Osteoblast (primary cell): ENCODE measurements around the gene SLC7A8. TPM values are rescaled to one million over a fixed set of nuclear protein-coding genes. Genes with fewer than 3 reads are reported as not detected.

Source experiments
- DNase-seq: peaks from one replicate; pipeline ENCODE4 v3.0.0; 2011; ENCODE audit warnings: low spot score, mixed read lengths; ENCODE audit not compliant: insufficient read length; ENCODE audit errors: missing footprints
- H2AFZ ChIP-seq: 2 replicates; pipeline ENCODE4 v1.6.0; 2011; ENCODE audit warnings: mild to moderate bottlenecking, low read length
- H3K27ac ChIP-seq: 2 replicates; pipeline ENCODE4 v1.5.1; 2011; ENCODE audit warnings: mild to moderate bottlenecking, low read depth, low read length, moderate library complexity
- H3K27me3 ChIP-seq: 2 replicates; pipeline ENCODE4 v1.6.0; 2012; ENCODE audit warnings: mild to moderate bottlenecking, control low read depth, inconsistent platforms, low read length, moderate library complexity; ENCODE audit not compliant: insufficient read depth
- H3K36me3 ChIP-seq: 2 replicates; pipeline ENCODE4 v1.5.1; 2011; ENCODE audit warnings: mild to moderate bottlenecking, low read length, control low read depth, moderate library complexity; ENCODE audit not compliant: insufficient read depth
- H3K4me1 ChIP-seq: 2 replicates; pipeline ENCODE4 v1.5.1; 2011; ENCODE audit warnings: mild to moderate bottlenecking, low read length, control low read depth, moderate library complexity; ENCODE audit not compliant: insufficient read depth
- H3K4me2 ChIP-seq: 2 replicates; pipeline ENCODE4 v1.6.0; 2011; ENCODE audit warnings: mild to moderate bottlenecking, low read length; ENCODE audit not compliant: insufficient read depth
- H3K4me3 ChIP-seq: fragments of 200-600 bp; sonication (generic); 3 replicates; pipeline ENCODE4 v1.5.1; 2012; ENCODE audit warnings: mild to moderate bottlenecking, low read length, inconsistent platforms; ENCODE audit not compliant: insufficient read depth
- H3K79me2 ChIP-seq: 2 replicates; pipeline ENCODE4 v1.6.0; 2012; ENCODE audit warnings: mild to moderate bottlenecking, low read length, control low read depth, inconsistent platforms; ENCODE audit not compliant: insufficient read depth
- H3K9me3 ChIP-seq: 2 replicates; pipeline ENCODE4 v1.5.1; 2011; ENCODE audit warnings: low read depth, low read length, control low read depth
- H4K20me1 ChIP-seq: 2 replicates; pipeline ENCODE4 v1.6.0; 2012; ENCODE audit warnings: mild to moderate bottlenecking, low read length, control low read depth; ENCODE audit not compliant: insufficient read depth
- total RNA-seq: library from RNA; depleted of rRNA; stranded (reverse); fragments of >200 nt; gene quantifications from 2 replicates; pipeline ENCODE4 v1.2.3, GENCODE V29; 2012
- TF ChIP-seq, protein P1 (sequence below): IDR thresholded peaks from 2 replicates; pipeline ENCODE4 v1.5.1; 2011; ENCODE audit warnings: mild to moderate bottlenecking, low read depth, low read length, moderate library complexity; ENCODE audit errors: extremely low read depth

The SLC7A8 gene
- total RNA-seq, 1 donor, result 4.3 TPM

DNA sequence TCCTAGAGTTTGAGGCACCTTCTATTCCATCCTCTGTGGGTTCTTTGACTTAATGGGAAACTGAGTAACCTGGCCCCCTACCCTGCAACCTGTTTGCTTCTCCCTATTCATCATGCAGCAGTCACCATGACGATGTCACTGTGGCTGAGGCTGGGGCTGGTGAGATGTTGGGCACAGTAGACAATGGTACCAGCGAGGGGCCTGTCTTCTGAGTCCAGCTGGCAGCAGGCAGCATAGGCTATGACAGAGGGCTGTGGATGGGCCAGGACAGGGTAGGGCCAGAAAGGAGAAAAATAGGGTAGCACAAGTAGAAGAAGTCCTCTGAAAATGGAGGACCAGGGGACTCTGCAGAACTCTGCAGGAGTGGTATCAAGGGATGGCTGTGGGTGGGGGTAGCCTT, 80.7 kb downstream of the SLC7A8 start:
- no peaks in the 10 kb centered on the region for H3K9me3 ChIP-seq

DNA sequence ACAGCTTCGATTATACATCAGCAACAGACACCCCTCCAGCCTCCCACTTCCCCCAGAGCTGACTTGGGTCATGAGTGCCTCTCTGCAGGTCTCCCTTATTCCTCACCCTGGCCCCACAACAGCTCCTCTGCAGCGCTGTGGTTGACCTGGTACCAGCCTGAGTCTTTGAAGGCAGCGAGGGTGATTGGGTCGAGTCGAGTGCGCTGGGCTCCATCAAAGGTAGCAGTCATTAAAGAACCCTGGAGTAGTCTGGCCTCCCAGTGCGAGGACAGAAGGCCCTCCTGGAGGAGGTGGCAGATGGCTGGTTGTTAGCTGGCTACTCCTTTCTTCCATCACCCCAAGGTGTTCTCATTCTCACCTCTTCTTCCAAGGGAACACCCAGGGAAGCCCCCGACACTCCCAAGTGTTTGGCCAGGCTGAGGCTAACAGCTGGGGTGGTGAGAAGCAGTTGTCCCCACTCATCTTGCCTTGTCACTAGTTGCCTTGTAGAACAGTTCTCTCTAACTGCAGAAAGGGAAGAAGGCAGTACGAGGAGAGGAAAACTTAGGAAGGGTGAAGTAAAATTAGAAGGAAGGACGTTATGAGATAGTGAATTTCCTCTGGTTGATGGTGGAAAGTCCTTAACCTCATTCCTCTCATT, 81.4 kb downstream of the SLC7A8 start:
- Histone ChIP-seq H3K4me2 (no peak overlapping the region), H3K27ac (no peak overlapping the region), H3K9me3 (no peaks in the 10 kb centered on the region), H2AFZ (no peak overlapping the region), H3K36me3 (peaks cover 24% of the 10 kb centered on the region), H3K4me3 (no peak overlapping the region), H4K20me1 (peaks cover 27% of the 10 kb centered on the region), H3K79me2 (peaks cover 26% of the 10 kb centered on the region), H3K4me1 (peaks cover 5% of the 10 kb centered on the region), H3K27me3 (no peaks in the 10 kb centered on the region)
- no peak for DNase-seq
- TF ChIP-seq, protein P1, sequence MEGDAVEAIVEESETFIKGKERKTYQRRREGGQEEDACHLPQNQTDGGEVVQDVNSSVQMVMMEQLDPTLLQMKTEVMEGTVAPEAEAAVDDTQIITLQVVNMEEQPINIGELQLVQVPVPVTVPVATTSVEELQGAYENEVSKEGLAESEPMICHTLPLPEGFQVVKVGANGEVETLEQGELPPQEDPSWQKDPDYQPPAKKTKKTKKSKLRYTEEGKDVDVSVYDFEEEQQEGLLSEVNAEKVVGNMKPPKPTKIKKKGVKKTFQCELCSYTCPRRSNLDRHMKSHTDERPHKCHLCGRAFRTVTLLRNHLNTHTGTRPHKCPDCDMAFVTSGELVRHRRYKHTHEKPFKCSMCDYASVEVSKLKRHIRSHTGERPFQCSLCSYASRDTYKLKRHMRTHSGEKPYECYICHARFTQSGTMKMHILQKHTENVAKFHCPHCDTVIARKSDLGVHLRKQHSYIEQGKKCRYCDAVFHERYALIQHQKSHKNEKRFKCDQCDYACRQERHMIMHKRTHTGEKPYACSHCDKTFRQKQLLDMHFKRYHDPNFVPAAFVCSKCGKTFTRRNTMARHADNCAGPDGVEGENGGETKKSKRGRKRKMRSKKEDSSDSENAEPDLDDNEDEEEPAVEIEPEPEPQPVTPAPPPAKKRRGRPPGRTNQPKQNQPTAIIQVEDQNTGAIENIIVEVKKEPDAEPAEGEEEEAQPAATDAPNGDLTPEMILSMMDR, result no peak

More for the DNA sequence above, 80.7 kb downstream of the SLC7A8 start:
- Histone ChIP-seq H3K27ac (no peak overlapping the region), H3K4me2 (no peak overlapping the region), H3K4me3 (no peak overlapping the region), H2AFZ (no peak overlapping the region), H3K36me3 (peaks cover 19% of the 10 kb centered on the region), H4K20me1 (peaks cover 20% of the 10 kb centered on the region), H3K27me3 (no peaks in the 10 kb centered on the region), H3K79me2 (peaks cover 19% of the 10 kb centered on the region), H3K4me1 (no peaks in the 10 kb centered on the region)
- TF ChIP-seq, protein P1, result no peak
- no peak for DNase-seq

DNA sequence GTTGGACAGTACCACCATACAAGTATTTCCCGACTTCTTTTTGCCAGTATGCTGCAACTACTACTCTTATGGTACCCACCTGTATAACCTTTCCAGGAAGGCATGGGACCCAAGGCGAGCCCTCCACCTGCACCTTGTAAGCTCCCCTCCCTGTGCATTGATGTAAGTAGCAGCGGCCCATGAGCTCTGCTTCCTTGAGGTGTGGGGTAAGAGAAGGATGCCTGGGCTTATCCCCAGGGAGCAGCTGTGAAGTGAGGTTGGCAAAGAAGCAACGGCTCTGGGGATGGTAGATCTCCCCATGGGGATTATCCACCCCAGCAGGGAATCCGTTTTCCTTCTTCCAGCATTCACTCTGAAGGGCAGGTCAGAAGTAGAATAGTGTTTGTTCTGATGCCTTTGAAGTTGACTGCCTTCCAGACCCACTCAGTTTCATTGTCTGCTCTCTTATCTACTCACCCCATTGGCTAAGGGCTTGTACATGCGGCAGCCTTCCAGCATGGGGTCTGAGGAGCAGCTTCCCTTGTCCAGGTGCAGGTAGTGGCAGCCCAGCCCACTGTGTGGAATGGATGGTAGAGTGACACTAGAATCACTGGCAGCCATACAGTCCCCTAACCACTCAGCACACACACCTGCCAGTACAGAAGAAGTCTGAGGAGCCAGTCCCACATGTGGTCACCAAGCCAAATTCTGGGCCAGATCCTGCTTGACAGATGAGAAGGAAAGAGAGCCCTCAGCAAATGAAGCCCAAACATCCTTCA, 82.1 kb downstream of the SLC7A8 start:
- TF ChIP-seq, protein P1, result no peak
- Histone ChIP-seq H3K4me1 (peaks cover 12% of the 10 kb centered on the region), H3K36me3 (peaks cover 24% of the 10 kb centered on the region), H3K27me3 (no peaks in the 10 kb centered on the region), H3K27ac (no peak overlapping the region), H3K4me2 (no peak overlapping the region), H4K20me1 (peaks cover 34% of the 10 kb centered on the region), H3K4me3 (no peak overlapping the region), H2AFZ (no peak overlapping the region), H3K9me3 (no peaks in the 10 kb centered on the region), H3K79me2 (peaks cover 33% of the 10 kb centered on the region)
- no peak for DNase-seq

DNA sequence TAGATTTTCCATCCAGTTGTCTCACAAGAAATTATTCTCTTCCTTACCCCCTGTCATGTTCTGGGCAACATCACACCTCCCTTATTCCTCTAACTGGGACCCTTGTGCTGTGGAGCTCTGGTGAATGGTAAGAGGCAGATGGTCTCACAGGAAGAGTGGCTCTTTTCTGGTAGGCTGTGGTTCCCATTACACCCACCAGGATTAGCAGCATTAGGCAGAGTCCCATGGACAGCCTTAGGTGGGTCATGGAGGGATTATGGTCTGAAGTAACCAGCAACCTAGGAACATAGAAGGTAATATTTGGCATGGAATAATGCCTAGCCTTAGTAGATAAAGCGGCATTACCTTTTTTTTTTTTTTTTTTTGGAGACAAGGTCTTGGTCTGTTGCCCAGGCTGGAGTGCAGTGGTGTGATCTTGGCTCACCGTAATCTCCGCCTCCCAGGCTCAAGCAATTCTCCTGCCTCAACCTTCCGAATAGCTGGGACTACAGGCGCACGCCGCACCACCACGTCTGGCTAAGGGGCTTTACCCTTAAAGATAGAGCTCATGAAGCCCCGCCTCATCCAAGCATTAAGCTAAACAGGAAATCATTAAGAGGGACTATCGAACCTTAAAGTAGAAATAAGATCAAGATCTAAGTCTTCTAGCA, 84.1 kb downstream of the SLC7A8 start:
- Histone ChIP-seq H3K36me3 (peaks cover 24% of the 10 kb centered on the region), H2AFZ (no peak overlapping the region), H3K79me2 (peaks cover 39% of the 10 kb centered on the region), H3K9me3 (no peaks in the 10 kb centered on the region), H3K4me2 (no peak overlapping the region), H3K27ac (no peak overlapping the region), H4K20me1 (peaks cover 36% of the 10 kb centered on the region), H3K4me1 (peaks cover 12% of the 10 kb centered on the region), H3K4me3 (no peak overlapping the region), H3K27me3 (no peaks in the 10 kb centered on the region)
- no peak for DNase-seq
- TF ChIP-seq, protein P1, result no peak
